ENCODE measurements around the gene KCNH2. TPM values are rescaled to one million over a fixed set of nuclear protein-coding genes. Genes with fewer than 3 reads are reported as not detected.

KCNH2 gene
- total RNA-seq, 1 donor, result 0.94 TPM

GRCh38 chr7:150937848-150938561 lies 40.1 kb downstream of the KCNH2 start:
- H3K4me3 ChIP-seq (ENCODE audit: low read length), result no peak overlapping the region
- peaks cover 23% of the 10 kb centered on the region for H3K4me1 ChIP-seq (ENCODE audit: insufficient read depth, low read length)
- H3K9me3 ChIP-seq (ENCODE audit: low read depth, low read length), result no peaks in the 10 kb centered on the region
- no peaks in the 10 kb centered on the region for H3K27me3 ChIP-seq (ENCODE audit: insufficient read depth, low read length)

GRCh38 chr7:150936018-150936417 lies 42.1 kb downstream of the KCNH2 start:
- Histone ChIP-seq H3K27me3 (ENCODE audit: insufficient read depth, low read length) (no peaks in the 10 kb centered on the region), H3K4me1 (ENCODE audit: insufficient read depth, low read length) (peaks cover 14% of the 10 kb centered on the region), H3K4me3 (ENCODE audit: low read length) (no peak overlapping the region), H3K9me3 (ENCODE audit: low read depth, low read length) (no peaks in the 10 kb centered on the region)

GRCh38 chr7:150935149-150935548 lies 43.0 kb downstream of the KCNH2 start:
- Histone ChIP-seq H3K4me3 (ENCODE audit: low read length) (no peak overlapping the region), H3K4me1 (ENCODE audit: insufficient read depth, low read length) (peaks cover 15% of the 10 kb centered on the region), H3K9me3 (ENCODE audit: low read depth, low read length) (no peaks in the 10 kb centered on the region), H3K27me3 (ENCODE audit: insufficient read depth, low read length) (no peaks in the 10 kb centered on the region)

GRCh38 chr7:150934045-150934766 lies 43.9 kb downstream of the KCNH2 start:
- peaks cover 15% of the 10 kb centered on the region for H3K4me1 ChIP-seq (ENCODE audit: insufficient read depth, low read length)
- H3K27me3 ChIP-seq (ENCODE audit: insufficient read depth, low read length), result no peaks in the 10 kb centered on the region
- no peaks in the 10 kb centered on the region for H3K9me3 ChIP-seq (ENCODE audit: low read depth, low read length)
- H3K4me3 ChIP-seq (ENCODE audit: low read length), result no peak overlapping the region

GRCh38 chr7:150931199-150931869 lies 46.8 kb downstream of the KCNH2 start:
- peaks cover 5% of the 10 kb centered on the region for H3K4me1 ChIP-seq (ENCODE audit: insufficient read depth, low read length)
- H3K27me3 ChIP-seq (ENCODE audit: insufficient read depth, low read length), result peaks cover 4% of the 10 kb centered on the region
- H3K4me3 ChIP-seq (ENCODE audit: low read length), result no peak overlapping the region
- no peaks in the 10 kb centered on the region for H3K9me3 ChIP-seq (ENCODE audit: low read depth, low read length)

- Histone ChIP-seq H3K27me3 (ENCODE audit: insufficient read depth, low read length) (peaks cover 8% of the 10 kb centered on the region), H3K4me1 (ENCODE audit: insufficient read depth, low read length) (peaks cover 12% of the 10 kb centered on the region), H3K4me3 (ENCODE audit: low read length) (no peak overlapping the region), H3K9me3 (ENCODE audit: low read depth, low read length) (no peaks in the 10 kb centered on the region)
These were observed 49.6 kb downstream of the KCNH2 start for GRCh38 chr7:150928541-150928940.

GRCh38 chr7:150927956-150928344 lies 50.2 kb downstream of the KCNH2 start:
- H3K4me3 ChIP-seq (ENCODE audit: low read length), result no peak overlapping the region

DNA sequence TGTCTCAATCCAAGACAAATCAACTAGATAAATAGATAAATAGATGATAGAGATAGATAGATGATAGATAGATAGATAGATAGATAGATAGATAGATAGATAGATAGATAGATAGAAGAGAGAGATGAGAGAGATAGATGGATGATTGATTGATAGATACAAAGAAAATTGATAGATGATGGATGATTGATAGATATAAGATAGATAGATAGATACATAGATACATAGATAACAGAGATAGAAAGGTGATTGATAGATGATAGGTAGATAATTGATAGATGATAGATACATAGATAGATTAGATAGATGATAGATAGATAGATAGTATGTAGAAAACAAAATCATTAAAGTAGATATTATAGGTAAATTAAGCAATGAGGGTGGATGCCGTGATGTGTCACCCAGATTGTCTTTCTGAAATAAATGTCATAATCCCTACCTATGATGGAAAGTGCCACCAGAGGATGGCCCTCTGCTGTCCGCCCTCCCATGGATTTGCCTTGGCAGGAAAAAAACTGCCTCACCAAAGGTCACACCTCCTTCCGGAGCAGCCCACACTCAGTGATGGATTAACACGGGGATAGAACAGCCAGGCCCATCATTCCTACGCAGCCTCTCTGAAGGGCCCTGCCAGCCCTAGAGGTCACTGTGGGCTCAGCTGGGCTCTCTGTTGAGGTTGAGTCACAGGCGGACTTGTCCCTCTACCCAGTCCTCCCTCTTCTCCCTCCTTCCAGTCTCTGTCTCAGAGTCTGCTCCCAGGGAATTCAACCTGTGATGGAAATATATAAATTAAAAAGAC lies 50.8 kb downstream of the KCNH2 start:
- Histone ChIP-seq H3K4me1 (ENCODE audit: insufficient read depth, low read length) (peaks cover 12% of the 10 kb centered on the region), H3K9me3 (ENCODE audit: low read depth, low read length) (no peaks in the 10 kb centered on the region), H3K27me3 (ENCODE audit: insufficient read depth, low read length) (peaks cover 8% of the 10 kb centered on the region), H3K4me3 (ENCODE audit: low read length) (no peak overlapping the region)

More at GRCh38 chr7:150927956-150928344, 50.2 kb downstream of the KCNH2 start:
- H3K4me1 ChIP-seq (ENCODE audit: insufficient read depth, low read length), result peaks cover 12% of the 10 kb centered on the region
- H3K27me3 ChIP-seq (ENCODE audit: insufficient read depth, low read length), result peaks cover 8% of the 10 kb centered on the region
- no peaks in the 10 kb centered on the region for H3K9me3 ChIP-seq (ENCODE audit: low read depth, low read length)

- peaks cover 9% of the 10 kb centered on the region for H3K4me1 ChIP-seq (ENCODE audit: insufficient read depth, low read length)
- no peaks in the 10 kb centered on the region for H3K9me3 ChIP-seq (ENCODE audit: low read depth, low read length)
- no peak overlapping the region for H3K4me3 ChIP-seq (ENCODE audit: low read length)
- peaks cover 8% of the 10 kb centered on the region for H3K27me3 ChIP-seq (ENCODE audit: insufficient read depth, low read length)
These were observed 52.1 kb downstream of the KCNH2 start for GRCh38 chr7:150926066-150926465.

DNA sequence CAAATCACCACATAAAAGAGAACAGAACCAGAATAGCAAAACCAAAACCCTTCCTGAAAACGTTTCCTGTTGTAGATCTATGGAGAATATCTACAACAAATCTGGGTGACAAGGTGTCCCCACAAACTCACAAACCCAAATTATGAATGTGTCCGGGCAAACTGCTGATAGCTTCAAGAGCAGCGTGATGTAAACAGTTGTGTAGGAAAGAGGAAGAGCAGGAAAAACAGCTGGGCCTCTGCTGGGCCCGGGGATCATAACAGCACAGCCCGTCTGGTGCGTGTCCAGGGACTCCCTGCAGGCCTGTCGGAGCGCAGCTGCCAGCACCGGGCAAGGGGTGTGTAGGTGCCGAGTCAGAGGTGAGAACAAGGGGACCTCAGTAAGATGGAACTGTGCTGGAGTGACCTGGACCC lies 53.7 kb downstream of the KCNH2 start:
- peaks cover 8% of the 10 kb centered on the region for H3K27me3 ChIP-seq (ENCODE audit: insufficient read depth, low read length)
- H3K9me3 ChIP-seq (ENCODE audit: low read depth, low read length), result no peaks in the 10 kb centered on the region
- peaks cover 7% of the 10 kb centered on the region for H3K4me1 ChIP-seq (ENCODE audit: insufficient read depth, low read length)
- H3K4me3 ChIP-seq (ENCODE audit: low read length), result no peak overlapping the region

DNA sequence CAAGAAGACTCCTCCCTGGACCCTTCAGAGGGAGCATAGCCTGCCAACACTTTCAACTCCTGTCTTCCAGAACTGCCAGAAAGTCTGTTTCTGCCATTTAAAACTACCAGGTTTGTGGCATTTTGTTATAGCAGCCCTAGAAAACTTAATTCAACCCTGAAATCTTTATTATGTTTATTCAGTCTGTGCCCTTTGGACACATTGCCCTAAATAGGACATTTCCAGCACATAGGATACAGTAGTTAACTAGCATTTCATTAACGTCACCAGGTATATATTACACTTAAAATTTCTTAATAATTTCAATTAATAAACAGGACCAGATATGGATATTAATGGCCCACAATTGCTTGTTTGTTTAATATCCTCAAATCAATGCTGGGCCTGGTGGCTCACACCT lies 54.3 kb downstream of the KCNH2 start:
- Histone ChIP-seq H3K4me1 (ENCODE audit: insufficient read depth, low read length) (peaks cover 7% of the 10 kb centered on the region), H3K27me3 (ENCODE audit: insufficient read depth, low read length) (peaks cover 8% of the 10 kb centered on the region), H3K4me3 (ENCODE audit: low read length) (no peak overlapping the region), H3K9me3 (ENCODE audit: low read depth, low read length) (no peaks in the 10 kb centered on the region)

GRCh38 chr7:150923196-150923595 lies 54.9 kb downstream of the KCNH2 start:
- H3K4me1 ChIP-seq (ENCODE audit: insufficient read depth, low read length), result peaks cover 7% of the 10 kb centered on the region
- no peak overlapping the region for H3K4me3 ChIP-seq (ENCODE audit: low read length)
- peaks cover 8% of the 10 kb centered on the region for H3K27me3 ChIP-seq (ENCODE audit: insufficient read depth, low read length)
- no peaks in the 10 kb centered on the region for H3K9me3 ChIP-seq (ENCODE audit: low read depth, low read length)

GRCh38 chr7:150919160-150919559 lies 59.0 kb downstream of the KCNH2 start:
- Histone ChIP-seq H3K4me3 (ENCODE audit: low read length) (no peak overlapping the region), H3K9me3 (ENCODE audit: low read depth, low read length) (no peaks in the 10 kb centered on the region), H3K4me1 (ENCODE audit: insufficient read depth, low read length) (peaks cover 2% of the 10 kb centered on the region), H3K27me3 (ENCODE audit: insufficient read depth, low read length) (no peaks in the 10 kb centered on the region)

DNA sequence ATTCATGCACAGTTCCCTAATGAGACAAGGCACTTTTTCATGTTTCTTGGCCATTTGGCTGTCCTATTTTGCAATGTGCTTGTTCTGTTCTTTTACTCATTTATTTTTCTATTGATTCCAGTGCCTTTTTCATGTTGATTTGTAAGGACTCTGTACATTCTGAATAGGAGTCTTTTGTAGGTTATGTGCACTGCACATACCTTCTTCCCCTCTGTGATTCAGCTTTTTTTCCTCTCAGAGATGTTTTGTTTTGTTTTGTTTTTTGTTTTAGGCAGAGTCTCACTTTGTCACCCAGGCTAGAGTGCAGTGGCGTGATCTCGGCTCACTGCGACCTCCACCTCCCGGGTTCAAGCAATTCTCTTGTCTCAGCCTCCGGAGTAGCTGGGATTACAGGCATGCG lies 59.7 kb downstream of the KCNH2 start:
- Histone ChIP-seq H3K9me3 (ENCODE audit: low read depth, low read length) (no peaks in the 10 kb centered on the region), H3K27me3 (ENCODE audit: insufficient read depth, low read length) (no peaks in the 10 kb centered on the region), H3K4me1 (ENCODE audit: insufficient read depth, low read length) (no peaks in the 10 kb centered on the region), H3K4me3 (ENCODE audit: low read length) (no peak overlapping the region)

- Histone ChIP-seq H3K27me3 (ENCODE audit: insufficient read depth, low read length) (no peaks in the 10 kb centered on the region), H3K4me1 (ENCODE audit: insufficient read depth, low read length) (no peaks in the 10 kb centered on the region), H3K9me3 (ENCODE audit: low read depth, low read length) (no peaks in the 10 kb centered on the region), H3K4me3 (ENCODE audit: low read length) (no peak overlapping the region)
These were observed 60.2 kb downstream of the KCNH2 start for GRCh38 chr7:150917969-150918368.
